H9 (cell line): ENCODE results near the gene CTNNA1. TPM values are rescaled to one million over a fixed set of nuclear protein-coding genes. Genes with fewer than 3 reads are reported as not detected.

ENCODE experiments used
- DNase-seq: peaks from one replicate; pipeline ENCODE4 v3.0.0-alpha.2; 2017
- H2AFZ ChIP-seq: one replicate; pipeline ENCODE4 v1.6.1; 2013; ENCODE audit warnings: mild to moderate bottlenecking, low read length, control low read depth, moderate library complexity
- H2AK5ac ChIP-seq: 2 replicates; pipeline ENCODE4 v1.6.1; 2013; ENCODE audit warnings: low read length, control low read depth, mixed read lengths; ENCODE audit not compliant: insufficient read length
- H2BK120ac ChIP-seq: one replicate; pipeline ENCODE4 v1.6.1; 2013; ENCODE audit warnings: low read depth, mild to moderate bottlenecking, low read length, control low read depth, inconsistent platforms; ENCODE audit not compliant: poor library complexity, severe bottlenecking
- H2BK12ac ChIP-seq: 2 replicates; pipeline ENCODE4 v1.6.1; 2013; ENCODE audit warnings: low read length, control low read depth, mixed read lengths, low read depth; ENCODE audit not compliant: insufficient read length
- H2BK15ac ChIP-seq: 2 replicates; pipeline ENCODE4 v1.6.1; 2013; ENCODE audit warnings: low read depth, low read length, control low read depth
- H2BK20ac ChIP-seq: one replicate; pipeline ENCODE4 v1.6.1; 2013; ENCODE audit warnings: low read depth, mild to moderate bottlenecking, low read length, control low read depth, inconsistent platforms; ENCODE audit not compliant: poor library complexity, severe bottlenecking
- H2BK5ac ChIP-seq: 2 replicates; pipeline ENCODE4 v1.6.1; 2013; ENCODE audit warnings: low read length, control low read depth, mixed read lengths; ENCODE audit not compliant: insufficient read length
- H3K14ac ChIP-seq: 2 replicates; pipeline ENCODE4 v1.6.1; 2013; ENCODE audit warnings: low read length, control low read depth; ENCODE audit not compliant: insufficient read depth
- H3K18ac ChIP-seq: 2 replicates; pipeline ENCODE4 v1.6.1; 2013; ENCODE audit warnings: low read depth, mild to moderate bottlenecking, mixed read lengths, low read length, control low read depth; ENCODE audit not compliant: insufficient read length
- H3K23ac ChIP-seq: 2 replicates; pipeline ENCODE4 v1.6.1; 2013; ENCODE audit warnings: low read length, control low read depth, mixed read lengths, low read depth; ENCODE audit not compliant: insufficient read length
- H3K23me2 ChIP-seq: 2 replicates; pipeline ENCODE4 v1.6.1; 2013; ENCODE audit warnings: low read depth, mild to moderate bottlenecking, mixed read lengths, low read length, control low read depth; ENCODE audit not compliant: insufficient read length, poor library complexity, severe bottlenecking
- H3K27ac ChIP-seq: 2 replicates; pipeline ENCODE4 v1.5.1; 2013; ENCODE audit warnings: low read length, control low read depth, mixed read lengths, low read depth; ENCODE audit not compliant: insufficient read length
- H3K27me3 ChIP-seq: 2 replicates; pipeline ENCODE4 v1.6.1; 2013; ENCODE audit warnings: low read length, control low read depth, inconsistent platforms; ENCODE audit not compliant: insufficient read depth
- H3K4ac ChIP-seq: 2 replicates; pipeline ENCODE4 v1.6.1; 2013; ENCODE audit warnings: low read depth, mild to moderate bottlenecking, control low read depth, inconsistent platforms, low read length, moderate library complexity
- H3K4me1 ChIP-seq: 2 replicates; pipeline ENCODE4 v1.6.1; 2013; ENCODE audit warnings: low read length, control low read depth, inconsistent platforms; ENCODE audit not compliant: insufficient read depth
- H3K4me2 ChIP-seq: 2 replicates; pipeline ENCODE4 v1.6.1; 2013; ENCODE audit warnings: low read length, control low read depth, mixed read lengths; ENCODE audit not compliant: insufficient read length, insufficient read depth
- H3K56ac ChIP-seq: 2 replicates; pipeline ENCODE4 v1.6.1; 2013; ENCODE audit warnings: low read depth, mild to moderate bottlenecking, mixed read lengths, low read length, control low read depth; ENCODE audit not compliant: insufficient read length
- H3K79me1 ChIP-seq: 2 replicates; pipeline ENCODE4 v1.6.1; 2013; ENCODE audit warnings: low read depth, mild to moderate bottlenecking, moderate library complexity, low read length, control low read depth, inconsistent platforms; ENCODE audit not compliant: insufficient read depth, poor library complexity, severe bottlenecking
- H3K79me2 ChIP-seq: 2 replicates; pipeline ENCODE4 v1.6.1; 2013; ENCODE audit warnings: low read length, control low read depth, inconsistent platforms; ENCODE audit not compliant: insufficient read depth
- H3K9ac ChIP-seq: 2 replicates; pipeline ENCODE4 v1.6.1; 2013; ENCODE audit warnings: low read length, control low read depth, mixed read lengths; ENCODE audit not compliant: insufficient read length; ENCODE audit errors: extremely low read depth
- H3K9me3 ChIP-seq: one replicate; pipeline ENCODE4 v1.6.1; 2013; ENCODE audit warnings: low read depth, low read length, inconsistent platforms; ENCODE audit not compliant: control insufficient read depth
- H3T11ph ChIP-seq: one replicate; pipeline ENCODE4 v1.6.1; 2013; ENCODE audit warnings: mild to moderate bottlenecking, low read length, control low read depth, inconsistent platforms
- H4K20me1 ChIP-seq: one replicate; pipeline ENCODE4 v1.6.1; 2013; ENCODE audit not compliant: control insufficient read depth, insufficient read length, insufficient read depth
- H4K5ac ChIP-seq: 2 replicates; pipeline ENCODE4 v1.6.1; 2013; ENCODE audit warnings: low read depth, mild to moderate bottlenecking, mixed read lengths, low read length, control low read depth; ENCODE audit not compliant: insufficient read length
- H4K8ac ChIP-seq: replicated peaks from 2 replicates; pipeline ENCODE4 v1.6.1; 2013; ENCODE audit warnings: low read length, control low read depth, mixed read lengths, low read depth; ENCODE audit not compliant: insufficient read length
- H4K91ac ChIP-seq: 2 replicates; pipeline ENCODE4 v1.6.1; 2013; ENCODE audit warnings: low read depth, mild to moderate bottlenecking, moderate library complexity, mixed read lengths, low read length, control low read depth; ENCODE audit not compliant: insufficient read length
- H3K27ac Mint-ChIP-seq, 3 experiments: 2 replicates in 2 of 3; 3 replicates in 1 of 3; pipeline ENCODE4 v1.8.0; 2020 to 2021; ENCODE audit warnings: mixed read lengths in 3 of 3, mild to moderate bottlenecking in 1 of 3, moderate library complexity in 1 of 3
- H3K27me3 Mint-ChIP-seq: 2 replicates; pipeline ENCODE4 v1.8.0; 2021; ENCODE audit warnings: low read depth, mild to moderate bottlenecking, moderate library complexity, mixed read lengths
- H3K36me3 Mint-ChIP-seq, 3 experiments: 2 replicates in 2 of 3; 3 replicates in 1 of 3; pipeline ENCODE4 v1.8.0; 2020 to 2021; ENCODE audit warnings: low read depth in 3 of 3, mixed read lengths in 3 of 3; ENCODE audit not compliant: insufficient read depth in 1 of 3
- H3K4me1 Mint-ChIP-seq, 2 experiments: 2 replicates each; pipeline ENCODE4 v1.8.0; 2020; ENCODE audit warnings: mixed read lengths in 2 of 2
- H3K4me3 Mint-ChIP-seq, 2 experiments: 2 replicates in 1 of 2; 3 replicates in 1 of 2; pipeline ENCODE4 v1.8.0; 2020 to 2021; ENCODE audit warnings: mild to moderate bottlenecking in 2 of 2, mixed read lengths in 2 of 2, moderate library complexity in 1 of 2
- H3K9me3 Mint-ChIP-seq, 2 experiments: 2 replicates in 1 of 2; 3 replicates in 1 of 2; pipeline ENCODE4 v1.8.0; 2020; ENCODE audit warnings: mild to moderate bottlenecking in 2 of 2, mixed read lengths in 2 of 2, moderate library complexity in 1 of 2
- whole genome bisulfite sequencing: extraction: QIAGEN DNeasy Blood & Tissue Kit; methylation state at CpG from one replicate; pipeline ENCODE4 v1.1.7; 2013; ENCODE audit warnings: missing lambda C conversion rate, low lambda C conversion rate, mixed read lengths; ENCODE audit not compliant: insufficient read length; ENCODE audit errors: extremely low coverage; 5-methylcytosine and 5-hydroxymethylcytosine counted together
- total RNA-seq: library from RNA; stranded (reverse); gene quantifications from 2 replicates; pipeline ENCODE4 v1.2.1, GENCODE V29; 2021
- TF ChIP-seq, protein P1 (sequence below): fragments of 200-600 bp; sonication (generic); conservative IDR thresholded peaks from 3 replicates; pipeline ENCODE4 v1.8.0; 2021; ENCODE audit warnings: antibody characterized with exemption, mild to moderate bottlenecking

CTNNA1 gene
- total RNA-seq, 1 experiment from 2014 or later: 354 TPM

- no peak overlapping the region for H2AFZ ChIP-seq
- no peak overlapping the region for H4K91ac ChIP-seq
- no peaks in the 10 kb centered on the region for H3K4me1 ChIP-seq
- no peaks in the 10 kb centered on the region for H3K79me2 ChIP-seq
- no peak overlapping the region for H2BK12ac ChIP-seq
- peaks cover 7 to 8% of the 10 kb centered on the region in 2 experiments for H3K4me1 Mint-ChIP-seq
- H3K14ac ChIP-seq: no peak overlapping the region
- no peak overlapping the region for H4K8ac ChIP-seq
- no peaks in the 10 kb centered on the region for H3K23me2 ChIP-seq
- no peak overlapping the region for H3K9ac ChIP-seq
- no peaks in the 10 kb centered on the region for H3K9me3 Mint-ChIP-seq
- peak overlapping the region in 2 of 3 experiments; percentile 3 to 65; a peak in 3 of 7 replicates for H3K27ac Mint-ChIP-seq
- H3K18ac ChIP-seq: no peak overlapping the region
- H3K23ac ChIP-seq: no peak overlapping the region
- no peak for DNase-seq
- H3K4me3 Mint-ChIP-seq: no peak overlapping the region
- H3K9me3 ChIP-seq: no peaks in the 10 kb centered on the region
- H2BK120ac ChIP-seq: no peak overlapping the region
- H4K20me1 ChIP-seq: no peaks in the 10 kb centered on the region
- H3K4me2 ChIP-seq: no peak overlapping the region
- H2BK15ac ChIP-seq: no peak overlapping the region
- no peak overlapping the region for H3K4ac ChIP-seq
- no peak overlapping the region for H2BK20ac ChIP-seq
- no peak overlapping the region for H4K5ac ChIP-seq
- H2BK5ac ChIP-seq: no peak overlapping the region
- peaks cover 14 to 73% (median 67%) of the 10 kb centered on the region in 3 experiments; a peak in 6 of 7 replicates for H3K36me3 Mint-ChIP-seq
- no CpG with 5 or more reads among the region's 2 CpGs for WGBS
- H3K56ac ChIP-seq: no peak overlapping the region
- H3K27ac ChIP-seq: no peak overlapping the region
- H3K27me3 ChIP-seq: no peaks in the 10 kb centered on the region
- TF ChIP-seq, protein P1, sequence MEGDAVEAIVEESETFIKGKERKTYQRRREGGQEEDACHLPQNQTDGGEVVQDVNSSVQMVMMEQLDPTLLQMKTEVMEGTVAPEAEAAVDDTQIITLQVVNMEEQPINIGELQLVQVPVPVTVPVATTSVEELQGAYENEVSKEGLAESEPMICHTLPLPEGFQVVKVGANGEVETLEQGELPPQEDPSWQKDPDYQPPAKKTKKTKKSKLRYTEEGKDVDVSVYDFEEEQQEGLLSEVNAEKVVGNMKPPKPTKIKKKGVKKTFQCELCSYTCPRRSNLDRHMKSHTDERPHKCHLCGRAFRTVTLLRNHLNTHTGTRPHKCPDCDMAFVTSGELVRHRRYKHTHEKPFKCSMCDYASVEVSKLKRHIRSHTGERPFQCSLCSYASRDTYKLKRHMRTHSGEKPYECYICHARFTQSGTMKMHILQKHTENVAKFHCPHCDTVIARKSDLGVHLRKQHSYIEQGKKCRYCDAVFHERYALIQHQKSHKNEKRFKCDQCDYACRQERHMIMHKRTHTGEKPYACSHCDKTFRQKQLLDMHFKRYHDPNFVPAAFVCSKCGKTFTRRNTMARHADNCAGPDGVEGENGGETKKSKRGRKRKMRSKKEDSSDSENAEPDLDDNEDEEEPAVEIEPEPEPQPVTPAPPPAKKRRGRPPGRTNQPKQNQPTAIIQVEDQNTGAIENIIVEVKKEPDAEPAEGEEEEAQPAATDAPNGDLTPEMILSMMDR: no peak
- no peaks in the 10 kb centered on the region for H3K79me1 ChIP-seq
- H3T11ph ChIP-seq: no peak overlapping the region
- H3K27me3 Mint-ChIP-seq: no peaks in the 10 kb centered on the region
- H2AK5ac ChIP-seq: no peak overlapping the region
Measured at GRCh38 chr5:138901716-138902115, 148.5 kb downstream of the CTNNA1 start.
